Measurements from ENCODE around the gene TBC1D22A.

Gene TBC1D22A

GRCh38 chr22:46766611-46767010 lies 4.2 kb downstream of the TBC1D22A start:
- TF ChIP-seq CTCF (IDR thresholded peaks at IDR 0.05) = no peak

- TF ChIP-seq CTCF (IDR thresholded peaks at IDR 0.05) = no peak
Measured at GRCh38 chr22:46767249-46767985, 5.0 kb downstream of the TBC1D22A start.

GRCh38 chr22:46769191-46769675 lies 6.8 kb downstream of the TBC1D22A start:
- no peak for TF ChIP-seq CTCF (IDR thresholded peaks at IDR 0.05)

GRCh38 chr22:46769706-46770105 lies 7.3 kb downstream of the TBC1D22A start:
- no peak for TF ChIP-seq CTCF (IDR thresholded peaks at IDR 0.05)

GRCh38 chr22:46770151-46770641 lies 7.7 kb downstream of the TBC1D22A start:
- no peak for TF ChIP-seq CTCF (IDR thresholded peaks at IDR 0.05)

- TF ChIP-seq CTCF (IDR thresholded peaks at IDR 0.05) = no peak
Measured at GRCh38 chr22:46770726-46771125, 8.3 kb downstream of the TBC1D22A start.

GRCh38 chr22:46773076-46773475 lies 10.6 kb downstream of the TBC1D22A start:
- TF ChIP-seq CTCF (IDR thresholded peaks at IDR 0.05) = no peak
